ENCODE results near the gene SPG7.
A peak's percentile ranks its signal among the peaks of the same experiment; 100 is the strongest.

Gene SPG7

DNA sequence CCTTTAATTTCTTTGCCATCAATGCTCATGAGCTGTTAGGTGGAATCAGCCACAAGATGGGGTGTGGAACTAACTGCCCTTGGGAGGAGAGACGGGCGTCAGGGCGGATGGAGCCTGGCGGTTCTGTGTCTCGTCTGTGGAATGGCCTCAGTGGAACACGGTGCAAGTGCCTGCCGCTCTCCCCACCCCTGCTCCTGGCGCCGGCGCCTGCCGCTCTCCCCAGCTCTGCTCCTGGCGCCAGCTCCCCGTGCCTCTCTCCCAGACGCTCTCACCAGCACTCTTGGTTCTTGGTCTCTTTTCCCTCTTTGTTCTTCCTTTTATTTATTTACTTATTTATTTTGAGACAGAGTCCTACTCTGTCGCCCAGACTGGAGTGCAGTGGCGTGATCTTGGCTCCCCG lies 39.1 kb downstream of the SPG7 start:
- DNase-seq = no peak
- no peak for ATAC-seq

DNA sequence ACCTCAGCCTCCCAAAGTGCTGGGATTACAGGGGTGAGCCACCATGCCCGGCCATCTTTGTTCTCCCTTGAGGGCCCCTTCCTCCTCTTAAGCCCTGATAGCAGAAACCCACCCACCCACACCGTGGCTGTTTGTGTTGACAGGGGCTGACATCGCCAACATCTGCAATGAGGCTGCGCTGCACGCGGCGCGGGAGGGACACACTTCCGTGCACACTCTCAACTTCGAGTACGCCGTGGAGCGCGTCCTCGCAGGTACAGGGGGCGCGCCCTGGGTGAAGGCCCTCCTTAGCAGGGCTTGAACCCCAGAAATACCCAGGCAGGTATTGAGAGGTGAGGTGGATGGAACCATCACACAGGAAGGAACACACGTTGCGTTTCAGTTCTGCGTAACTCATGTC lies 39.7 kb downstream of the SPG7 start:
- DNase-seq = no peak
- no peak for ATAC-seq

DNA sequence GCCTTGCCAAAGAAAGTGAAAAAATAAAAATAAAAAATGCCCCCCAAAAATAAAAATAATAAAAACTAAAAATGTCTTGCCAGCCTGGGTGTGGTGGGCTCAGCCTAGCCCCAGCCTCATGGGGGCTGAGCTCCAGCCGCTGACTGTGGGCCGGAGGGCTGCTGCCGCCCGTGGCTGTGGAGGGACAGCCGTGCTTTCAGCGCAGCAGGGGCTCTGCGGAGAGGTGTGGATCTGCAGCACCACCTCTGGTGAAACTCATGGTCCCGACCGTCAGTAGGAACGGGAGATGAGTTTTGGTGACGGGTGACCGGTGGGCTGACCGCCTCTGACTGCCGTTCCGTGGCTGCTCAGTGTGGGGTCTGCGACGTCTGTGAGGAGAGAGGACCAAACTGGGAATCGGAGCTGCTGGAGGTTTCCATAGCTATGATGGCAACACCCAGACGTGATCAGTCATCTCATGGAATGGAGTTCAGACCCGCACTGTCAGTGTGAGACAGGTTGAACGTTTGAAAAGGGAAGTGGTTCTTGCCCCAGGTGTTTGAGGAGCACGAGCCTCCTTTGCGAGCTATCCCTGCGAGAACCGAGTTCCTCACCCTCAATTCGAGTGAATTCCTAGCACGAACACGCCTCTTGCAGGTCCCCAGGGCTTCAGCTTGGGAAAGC lies 40.3 kb downstream of the SPG7 start:
- ATAC-seq (no peak), DNase-seq (no peak)

DNA sequence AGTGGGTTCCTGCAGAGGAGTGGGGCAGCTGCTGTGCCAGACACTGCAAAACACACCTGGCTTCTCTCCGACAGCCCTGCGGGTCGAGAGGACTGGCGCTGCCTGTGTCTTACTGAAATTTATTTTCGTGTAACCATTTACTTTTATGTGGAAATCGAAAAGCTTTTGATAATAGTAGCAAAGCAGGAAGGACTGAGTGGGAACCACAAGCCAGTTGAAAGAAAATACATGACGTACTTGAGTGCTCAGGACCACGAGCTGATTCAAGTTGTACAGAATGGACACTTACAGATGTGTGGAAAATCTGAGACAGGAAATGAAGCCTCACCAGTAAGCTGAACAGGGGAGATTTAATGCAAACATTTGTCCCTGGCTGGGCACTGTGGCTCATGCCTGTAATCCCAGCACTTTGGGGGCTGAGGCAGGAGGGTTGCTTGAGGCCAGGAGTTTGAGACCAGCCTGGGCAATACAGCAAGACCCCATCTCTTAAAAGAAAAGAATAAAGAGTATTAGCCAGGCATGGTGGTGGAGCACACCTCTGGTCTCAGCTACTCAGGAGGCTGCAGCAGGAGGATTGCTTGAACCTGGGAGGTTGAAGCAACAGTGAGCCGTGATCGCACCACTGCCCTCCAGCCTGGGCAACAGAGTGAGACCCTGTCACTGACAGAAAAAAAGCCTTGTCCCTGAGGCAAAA lies 41.0 kb downstream of the SPG7 start:
- DNase-seq (no peak), ATAC-seq (peak; percentile 87)

DNA sequence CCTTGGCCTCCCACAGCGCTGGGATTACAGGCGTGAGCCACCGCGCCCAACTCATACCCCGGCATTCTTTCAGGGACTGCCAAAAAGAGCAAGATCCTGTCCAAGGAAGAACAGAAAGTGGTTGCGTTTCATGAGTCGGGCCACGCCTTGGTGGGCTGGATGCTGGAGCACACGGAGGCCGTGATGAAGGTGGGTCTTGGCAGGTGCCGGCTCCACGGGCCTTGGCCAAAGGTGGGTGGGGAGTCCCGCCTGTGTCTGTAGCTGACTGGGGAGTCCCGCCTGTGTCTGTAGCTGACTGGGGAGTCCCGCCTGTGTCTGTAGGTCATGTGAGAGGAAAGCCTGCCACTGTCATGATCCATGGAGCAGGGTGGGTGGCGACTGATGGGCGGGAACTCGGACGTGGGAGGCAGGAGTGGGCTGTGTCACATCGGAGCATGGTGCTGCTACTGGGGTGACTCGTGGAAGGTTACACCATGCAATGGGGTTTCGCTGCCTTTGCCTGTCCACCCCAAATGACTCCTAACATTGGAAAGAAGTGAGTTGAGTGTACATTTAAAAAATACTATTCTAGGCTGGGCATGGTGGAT lies 42.3 kb downstream of the SPG7 start:
- no peak for DNase-seq
- no peak for ATAC-seq

DNA sequence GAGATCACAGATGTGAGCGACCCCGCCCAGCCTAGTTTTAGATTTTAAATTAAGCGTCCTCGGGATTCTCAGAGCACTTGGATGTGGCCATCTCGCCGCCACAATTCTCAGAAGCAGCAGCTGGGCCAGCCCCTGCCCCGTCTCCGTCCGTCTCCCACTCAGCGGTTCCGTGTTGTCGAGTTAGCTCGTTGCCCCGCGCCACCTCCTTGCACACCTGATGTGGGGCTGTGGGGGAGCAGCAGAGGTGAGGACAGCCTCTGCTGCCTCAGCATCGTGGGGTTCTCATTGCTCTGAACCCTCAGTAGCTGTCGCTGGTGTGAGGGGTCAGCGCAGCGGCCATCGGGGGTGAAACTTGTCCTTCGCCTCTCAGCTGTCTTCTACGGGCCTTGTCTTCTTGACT lies 44.1 kb downstream of the SPG7 start:
- ATAC-seq = no peak

DNA sequence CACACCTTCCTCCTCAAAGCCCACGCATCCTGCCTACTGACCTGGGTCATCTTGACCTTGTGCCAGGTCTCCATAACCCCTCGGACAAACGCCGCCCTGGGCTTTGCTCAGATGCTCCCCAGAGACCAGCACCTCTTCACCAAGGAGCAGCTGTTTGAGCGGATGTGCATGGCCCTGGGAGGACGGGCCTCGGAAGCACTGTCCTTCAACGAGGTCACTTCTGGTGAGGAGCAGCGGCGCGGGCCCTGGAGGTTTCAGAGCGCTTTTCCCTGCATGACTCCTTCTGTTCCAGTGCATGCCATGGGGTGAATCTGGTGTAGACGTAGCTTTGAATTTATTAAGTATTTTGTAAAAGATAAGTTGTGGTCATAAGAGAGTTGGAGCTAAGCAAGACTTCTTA lies 44.7 kb downstream of the SPG7 start:
- DNase-seq (no peak), ATAC-seq (no peak)

More for the DNA sequence above, 44.1 kb downstream of the SPG7 start:
- no peak for DNase-seq

DNA sequence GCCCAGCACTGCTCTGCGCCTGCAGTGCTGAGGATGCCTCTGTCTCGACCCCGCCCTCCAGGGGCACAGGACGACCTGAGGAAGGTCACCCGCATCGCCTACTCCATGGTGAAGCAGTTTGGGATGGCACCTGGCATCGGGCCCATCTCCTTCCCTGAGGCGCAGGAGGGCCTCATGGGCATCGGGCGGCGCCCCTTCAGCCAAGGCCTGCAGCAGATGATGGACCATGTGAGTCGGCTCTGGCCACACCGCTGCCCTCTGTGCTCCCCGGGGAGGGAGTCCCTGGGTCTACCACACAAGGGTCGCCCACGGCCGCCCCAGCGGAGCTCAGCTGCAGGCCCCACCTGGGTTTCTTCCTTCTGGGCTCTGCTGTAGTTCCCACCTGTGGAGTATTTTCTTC lies 45.5 kb downstream of the SPG7 start:
- no peak for ATAC-seq
- no peak for DNase-seq

DNA sequence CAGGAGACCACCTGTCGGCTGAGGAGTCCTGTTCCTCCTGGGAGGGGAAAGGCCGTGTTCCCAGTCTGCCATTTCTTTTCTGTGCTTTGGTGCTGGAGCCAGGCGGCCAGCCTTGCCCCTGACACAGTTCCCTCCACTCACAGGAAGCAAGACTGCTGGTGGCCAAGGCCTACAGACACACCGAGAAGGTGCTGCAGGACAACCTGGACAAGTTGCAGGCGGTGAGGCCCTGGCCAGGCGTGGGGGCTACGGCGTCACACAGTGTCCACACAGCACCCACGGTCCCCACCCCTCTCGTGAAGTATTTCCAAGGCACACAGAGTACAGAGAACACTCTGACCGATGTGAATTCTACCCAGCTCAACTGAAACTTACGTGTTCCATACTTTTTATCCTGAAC lies 46.1 kb downstream of the SPG7 start:
- no peak for DNase-seq
- ATAC-seq = no peak

DNA sequence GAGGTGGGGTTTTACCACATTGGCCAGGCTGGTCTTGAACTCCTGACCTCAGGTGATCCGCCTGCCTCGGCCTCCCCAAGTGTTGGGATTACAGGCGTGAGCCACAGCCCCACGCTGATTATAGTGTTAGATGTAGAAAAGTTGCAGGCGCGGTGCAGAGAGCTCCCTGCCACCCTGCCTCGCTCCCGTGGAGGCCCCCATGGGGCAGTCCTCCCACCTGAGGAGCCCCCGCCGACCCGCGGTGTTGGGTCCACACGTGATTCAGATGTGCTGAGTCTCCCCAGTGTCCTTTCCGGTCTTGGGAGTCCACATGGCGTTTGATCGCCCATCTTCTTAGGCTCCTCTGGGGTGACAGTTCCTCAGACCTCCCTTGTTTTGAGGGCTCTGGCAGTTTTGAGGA lies 47.1 kb downstream of the SPG7 start:
- ATAC-seq (no peak), DNase-seq (no peak)

DNA sequence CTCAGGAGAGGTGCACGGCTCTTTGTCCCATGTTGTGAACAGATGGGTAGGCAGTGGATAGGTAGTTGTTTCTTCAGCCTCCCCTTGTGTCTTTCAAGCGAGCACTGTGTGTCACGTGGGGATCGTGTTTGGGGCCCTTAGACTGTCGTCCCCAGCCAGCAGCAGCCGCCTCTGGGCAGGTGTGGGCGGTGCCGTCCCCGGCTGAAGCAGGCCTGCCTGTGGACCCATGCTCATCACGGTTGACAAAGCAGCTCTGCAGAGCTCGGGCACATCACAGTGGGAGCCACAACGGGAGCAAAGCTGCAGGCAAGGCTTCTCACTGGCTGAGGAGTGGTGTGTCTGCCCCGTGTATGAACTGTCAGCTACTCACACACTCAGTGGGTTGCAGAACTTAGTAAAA lies 47.6 kb downstream of the SPG7 start:
- ATAC-seq (no peak), DNase-seq (no peak)

DNA sequence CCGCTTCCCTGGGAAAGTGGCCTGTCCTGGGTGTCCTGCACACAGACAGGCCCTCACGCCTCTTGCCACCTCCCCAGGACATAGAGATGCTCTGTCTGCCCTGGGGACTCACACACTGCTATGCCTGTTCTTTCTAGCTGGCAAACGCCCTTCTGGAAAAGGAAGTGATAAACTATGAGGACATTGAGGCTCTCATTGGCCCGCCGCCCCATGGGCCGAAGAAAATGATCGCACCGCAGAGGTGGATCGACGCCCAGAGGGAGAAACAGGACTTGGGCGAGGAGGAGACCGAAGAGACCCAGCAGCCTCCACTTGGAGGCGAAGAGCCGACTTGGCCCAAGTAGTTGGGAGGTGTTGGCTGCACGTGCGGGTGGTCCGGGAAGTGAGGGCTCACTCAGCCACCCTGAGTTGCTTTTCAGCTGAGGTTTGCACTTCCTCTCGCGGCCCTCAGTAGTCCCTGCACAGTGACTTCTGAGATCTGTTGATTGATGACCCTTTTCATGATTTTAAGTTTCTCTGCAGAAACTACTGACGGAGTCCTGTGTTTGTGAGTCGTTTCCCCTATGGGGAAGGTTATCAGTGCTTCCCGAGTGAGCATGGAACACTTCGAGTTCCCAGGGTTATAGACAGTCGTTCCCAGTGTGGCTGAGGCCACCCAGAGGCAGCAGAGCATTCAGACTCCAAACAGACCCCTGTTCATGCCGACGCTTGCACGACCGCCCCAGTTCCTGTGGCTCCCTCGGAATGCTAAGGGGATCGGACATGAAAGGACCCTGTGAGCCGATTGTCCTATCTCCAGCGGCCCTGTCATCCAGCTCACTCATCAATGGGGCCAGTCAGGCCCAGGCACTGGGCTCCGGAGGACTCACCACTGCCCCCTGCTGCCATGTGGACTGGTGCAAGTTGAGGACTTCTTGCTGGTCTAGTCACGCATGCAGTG lies 48.8 kb downstream of the SPG7 start:
- ATAC-seq = peak; percentile 57

DNA sequence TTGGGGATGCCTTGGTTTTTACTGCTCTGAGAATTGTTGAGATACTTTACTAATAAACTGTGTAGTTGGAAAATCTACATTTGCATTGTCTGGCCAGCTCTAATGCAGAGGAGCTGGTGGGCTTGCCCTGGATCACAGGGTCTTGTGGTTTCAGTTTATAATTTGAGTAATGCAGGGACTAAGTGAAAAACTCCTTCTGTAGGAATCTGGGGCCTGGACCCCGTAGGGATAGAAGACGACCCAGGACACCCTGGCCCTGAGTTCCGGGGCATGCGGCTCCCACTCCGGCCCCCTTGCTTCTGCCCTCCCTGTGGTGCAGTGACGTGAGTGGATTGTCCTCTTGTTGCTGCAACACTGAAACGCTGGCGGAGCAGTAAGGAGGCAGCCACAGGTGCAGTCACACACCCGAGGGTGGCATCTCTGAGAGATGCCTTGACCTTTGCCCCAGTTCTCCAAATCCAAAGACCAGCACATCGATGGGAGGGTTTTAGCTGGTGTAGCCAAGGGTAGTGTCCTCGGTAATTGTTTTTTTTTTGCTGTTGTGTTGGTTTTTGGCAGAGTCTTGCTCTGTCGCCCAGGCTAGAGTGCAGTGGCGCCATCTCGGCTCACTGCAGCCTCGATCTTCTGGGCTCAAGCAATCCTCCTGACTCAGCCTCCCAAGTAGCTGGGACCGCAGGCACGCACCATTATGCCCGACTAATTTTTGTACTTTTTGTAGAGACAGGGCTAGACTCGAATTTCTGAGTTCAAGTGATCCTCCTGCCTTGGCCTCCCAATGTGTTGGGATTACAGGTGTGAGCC lies 49.7 kb downstream of the SPG7 start:
- DNase-seq = no peak
- ATAC-seq = no peak

More for the DNA sequence above, 48.8 kb downstream of the SPG7 start:
- DNase-seq = peak; percentile 93

DNA sequence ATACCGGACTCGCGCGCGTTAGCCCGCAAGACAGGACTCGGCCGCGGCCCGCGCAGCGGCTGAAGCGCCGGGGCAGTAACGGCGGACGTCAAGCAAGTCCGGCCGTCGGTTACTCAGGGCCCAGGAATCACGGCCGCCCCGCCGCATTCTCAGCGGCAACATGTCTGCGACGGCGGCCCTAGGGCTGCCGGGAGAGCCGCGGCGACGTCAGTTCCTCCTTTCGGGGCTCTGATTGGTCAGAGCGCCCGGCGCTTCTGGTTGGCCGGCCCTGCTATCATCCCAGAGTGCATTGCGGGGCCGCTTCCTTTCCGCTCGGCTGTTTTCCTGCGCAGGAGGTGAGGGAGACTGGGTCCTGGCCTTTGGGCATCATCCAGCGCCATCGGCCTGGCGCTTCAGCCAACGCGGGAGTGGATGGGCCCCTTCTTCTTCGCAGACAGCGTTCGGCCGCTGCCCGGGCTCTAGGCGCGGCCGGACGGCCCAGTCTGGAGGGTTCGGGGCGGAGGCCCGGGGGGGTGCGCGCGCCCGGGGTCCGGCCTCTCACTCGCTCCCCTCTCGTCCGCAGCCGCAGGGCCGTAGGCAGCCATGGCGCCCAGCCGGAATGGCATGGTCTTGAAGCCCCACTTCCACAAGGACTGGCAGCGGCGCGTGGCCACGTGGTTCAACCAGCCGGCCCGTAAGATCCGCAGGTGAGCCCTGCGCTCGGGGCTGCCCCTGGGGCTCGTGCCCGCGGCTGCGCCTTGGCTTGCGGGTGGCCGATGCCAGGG lies 52.4 kb downstream of the SPG7 start, which contains the start of gene RPL13:
TSS of gene RPL13 (plus strand) at position 305 of the 764 bp plus-strand sequence. CDS start at position 583, 278 bp downstream.
- peak; percentile 93 for DNase-seq
- peak; percentile 90 for ATAC-seq

DNA sequence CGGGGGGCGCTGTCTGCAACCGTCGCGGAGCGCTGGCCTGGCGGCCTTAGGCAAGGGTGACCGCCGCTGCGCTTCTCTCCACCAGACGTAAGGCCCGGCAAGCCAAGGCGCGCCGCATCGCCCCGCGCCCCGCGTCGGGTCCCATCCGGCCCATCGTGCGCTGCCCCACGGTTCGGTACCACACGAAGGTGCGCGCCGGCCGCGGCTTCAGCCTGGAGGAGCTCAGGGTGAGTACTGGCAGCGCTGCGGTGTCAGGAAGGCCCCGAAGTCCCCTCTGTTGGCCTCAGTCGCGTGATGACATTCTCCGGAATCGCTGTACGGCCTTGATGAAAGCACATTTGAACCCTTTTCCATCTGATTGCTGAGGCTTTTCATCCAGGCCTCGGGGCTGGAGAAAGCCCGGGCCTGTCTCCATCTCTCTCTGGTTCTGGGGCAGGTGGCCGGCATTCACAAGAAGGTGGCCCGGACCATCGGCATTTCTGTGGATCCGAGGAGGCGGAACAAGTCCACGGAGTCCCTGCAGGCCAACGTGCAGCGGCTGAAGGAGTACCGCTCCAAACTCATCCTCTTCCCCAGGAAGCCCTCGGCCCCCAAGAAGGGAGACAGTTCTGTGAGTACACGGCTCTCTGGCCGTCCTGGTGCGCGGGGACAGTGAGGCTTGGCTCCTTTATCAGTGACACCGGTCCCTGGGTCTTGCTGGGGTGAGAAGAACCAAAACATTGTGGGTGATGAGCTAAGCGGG lies 53.1 kb downstream of the SPG7 start:
- no peak for DNase-seq
- ATAC-seq = no peak

DNA sequence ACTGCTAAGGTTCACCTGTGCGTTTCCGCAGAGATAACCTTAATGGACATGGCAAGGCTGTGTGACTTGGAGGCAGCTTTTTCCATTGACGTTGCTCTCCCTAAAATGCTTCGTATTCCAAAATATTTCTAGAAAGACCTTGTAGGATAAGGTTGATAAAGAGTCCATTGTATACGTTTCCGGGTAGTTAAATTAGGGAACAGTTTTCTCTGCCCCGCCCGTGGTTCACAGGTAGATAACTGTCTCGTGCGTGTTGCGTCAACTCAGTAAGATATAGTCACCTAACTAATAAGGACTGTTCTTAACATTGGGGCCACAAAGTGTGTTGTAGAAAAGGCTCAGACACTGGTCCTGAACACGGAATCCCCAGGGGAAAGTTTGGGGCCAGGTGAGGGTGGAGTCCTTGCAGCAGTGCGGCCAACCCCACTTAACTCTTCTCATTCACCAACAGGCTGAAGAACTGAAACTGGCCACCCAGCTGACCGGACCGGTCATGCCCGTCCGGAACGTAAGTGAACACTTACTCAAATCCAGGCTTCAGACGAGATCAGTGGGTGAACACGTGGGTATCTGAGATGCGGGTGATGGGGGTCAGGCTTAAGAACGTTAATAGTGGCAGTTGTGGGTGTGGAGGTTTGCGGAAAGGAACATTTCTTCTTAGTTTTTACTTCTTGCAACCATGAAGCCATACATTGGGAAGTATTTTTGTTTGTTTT lies 53.8 kb downstream of the SPG7 start:
- ATAC-seq (no peak), DNase-seq (no peak)

DNA sequence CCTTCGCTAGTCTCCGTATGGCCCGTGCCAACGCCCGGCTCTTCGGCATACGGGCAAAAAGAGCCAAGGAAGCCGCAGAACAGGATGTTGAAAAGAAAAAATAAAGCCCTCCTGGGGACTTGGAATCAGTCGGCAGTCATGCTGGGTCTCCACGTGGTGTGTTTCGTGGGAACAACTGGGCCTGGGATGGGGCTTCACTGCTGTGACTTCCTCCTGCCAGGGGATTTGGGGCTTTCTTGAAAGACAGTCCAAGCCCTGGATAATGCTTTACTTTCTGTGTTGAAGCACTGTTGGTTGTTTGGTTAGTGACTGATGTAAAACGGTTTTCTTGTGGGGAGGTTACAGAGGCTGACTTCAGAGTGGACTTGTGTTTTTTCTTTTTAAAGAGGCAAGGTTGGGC lies 54.7 kb downstream of the SPG7 start:
- ATAC-seq (no peak), DNase-seq (no peak)

DNA sequence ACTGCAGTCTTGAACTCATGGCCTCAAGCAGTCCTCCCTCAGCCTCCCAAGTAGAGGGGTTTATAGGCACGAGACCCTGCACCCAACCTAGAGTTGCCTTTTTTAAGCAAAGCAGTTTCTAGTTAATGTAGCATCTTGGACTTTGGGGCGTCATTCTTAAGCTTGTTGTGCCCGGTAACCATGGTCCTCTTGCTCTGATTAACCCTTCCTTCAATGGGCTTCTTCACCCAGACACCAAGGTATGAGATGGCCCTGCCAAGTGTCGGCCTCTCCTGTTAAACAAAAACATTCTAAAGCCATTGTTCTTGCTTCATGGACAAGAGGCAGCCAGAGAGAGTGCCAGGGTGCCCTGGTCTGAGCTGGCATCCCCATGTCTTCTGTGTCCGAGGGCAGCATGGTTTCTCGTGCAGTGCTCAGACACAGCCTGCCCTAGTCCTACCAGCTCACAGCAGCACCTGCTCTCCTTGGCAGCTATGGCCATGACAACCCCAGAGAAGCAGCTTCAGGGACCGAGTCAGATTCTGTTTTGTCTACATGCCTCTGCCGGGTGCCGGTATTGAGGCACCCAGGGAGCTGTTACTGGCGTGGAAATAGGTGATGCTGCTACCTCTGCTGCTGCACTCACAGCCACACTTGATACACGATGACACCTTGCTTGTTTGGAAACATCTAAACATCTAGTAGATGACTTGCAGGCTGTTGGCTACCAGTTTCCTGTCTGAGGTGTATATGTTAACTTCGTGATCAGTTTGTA lies 55.6 kb downstream of the SPG7 start:
- ATAC-seq (no peak), DNase-seq (no peak)

All from stimulated activated naive CD8-positive, alpha-beta T cell treated with anti-CD3 and anti-CD28 coated beads, Interleukin-15, Interleukin-2, amounts not matched to agents 100 U/mL and 50 U/mL, for 24 hours (primary cell).